CD4-positive, alpha-beta T cell treated with Interleukin-15 for 4 hours (primary cell): Measurements from ENCODE around the gene SESTD1.
A peak's percentile ranks its signal among the peaks of the same experiment; 100 is the strongest.
"Not testable (repeated sequence)": the region's sequence is repeated elsewhere in the genome, so short reads cannot be mapped to it uniquely, and the experiment has no call there.

Experiments used
- DNase-seq: peaks from one replicate; pipeline ENCODE4 v3.0.0-alpha.2; 2020; ENCODE audit warnings: low spot score

The SESTD1 gene

GRCh38 chr2:179106676-179107428, 157.8 kb downstream of the SESTD1 start:
- no peak for DNase-seq

- no peak for DNase-seq
These were observed 158.3 kb downstream of the SESTD1 start for GRCh38 chr2:179106342-179106675.

GRCh38 chr2:179104736-179105135, 159.9 kb downstream of the SESTD1 start:
- DNase-seq: no peak

- DNase-seq: no peak
These were observed 166.4 kb downstream of the SESTD1 start for GRCh38 chr2:179098080-179098689.

- no peak for DNase-seq
These were observed 167.5 kb downstream of the SESTD1 start for GRCh38 chr2:179097131-179097530.

- peak; percentile 17 for DNase-seq
These were observed 168.5 kb downstream of the SESTD1 start for GRCh38 chr2:179096090-179096489.

GRCh38 chr2:179092912-179093311, 171.7 kb downstream of the SESTD1 start:
- DNase-seq: not testable (repeated sequence)

- no peak for DNase-seq
These were observed 181.9 kb downstream of the SESTD1 start for GRCh38 chr2:179082697-179083096.

GRCh38 chr2:179081954-179082353, 182.7 kb downstream of the SESTD1 start:
- DNase-seq: no peak

GRCh38 chr2:179072527-179072926, 192.1 kb downstream of the SESTD1 start:
- DNase-seq: no peak

GRCh38 chr2:179071810-179072355, 192.7 kb downstream of the SESTD1 start:
- no peak for DNase-seq

- DNase-seq: no peak
These were observed 193.7 kb downstream of the SESTD1 start for GRCh38 chr2:179070895-179071294.

- no peak for DNase-seq
These were observed 194.9 kb downstream of the SESTD1 start for GRCh38 chr2:179069685-179070084.

GRCh38 chr2:179068991-179069643, 195.5 kb downstream of the SESTD1 start:
- no peak for DNase-seq

GRCh38 chr2:179059026-179059700, 205.5 kb downstream of the SESTD1 start:
- DNase-seq: no peak

GRCh38 chr2:179057737-179058136, 206.9 kb downstream of the SESTD1 start:
- DNase-seq: no peak

GRCh38 chr2:179053568-179053967, 211.1 kb downstream of the SESTD1 start:
- not testable (repeated sequence) for DNase-seq
